Suprapubic skin (tissue), 4 donors: Measurements from ENCODE around the gene HEXIM1. TPM values are rescaled to one million over a fixed set of nuclear protein-coding genes. Genes with fewer than 3 reads are reported as not detected.
A peak's percentile ranks its signal among the peaks of the same experiment; 100 is the strongest.

Experiments
- DNase-seq, 2 donors: peaks; one replicate each; pipeline ENCODE4 v3.0.0-alpha.2; 2019; ENCODE audit warnings: low spot score in 2 of 2
- H3K27ac ChIP-seq: fragments of 200-600 bp; sonication (generic); one replicate; pipeline ENCODE4 v1.5.1; 2019
- H3K27me3 ChIP-seq: fragments of 200-600 bp; sonication (generic); one replicate; pipeline ENCODE4 v1.5.1; 2019
- H3K36me3 ChIP-seq: fragments of 200-600 bp; sonication (generic); one replicate; pipeline ENCODE4 v1.5.1; 2019
- H3K4me1 ChIP-seq: fragments of 200-600 bp; sonication (generic); one replicate; pipeline ENCODE4 v1.5.1; 2019
- H3K4me3 ChIP-seq: fragments of 200-600 bp; sonication (generic); one replicate; pipeline ENCODE4 v1.5.1; 2019; ENCODE audit warnings: mild to moderate bottlenecking
- H3K9me3 ChIP-seq: fragments of 200-600 bp; sonication (generic); one replicate; pipeline ENCODE4 v1.5.1; 2019
- EP300 ChIP-seq: sonication (generic); formaldehyde crosslinking; IDR thresholded peaks from one replicate; pipeline ENCODE4 v1.6.1; 2017; ENCODE audit warnings: antibody characterized with exemption
- POLR2A ChIP-seq, 2 donors: fragments of 450-650 bp; IDR thresholded peaks; one replicate each; pipeline ENCODE4 v1.6.1; 2017; ENCODE audit warnings: antibody characterized with exemption in 2 of 2, mild to moderate bottlenecking in 2 of 2, moderate library complexity in 2 of 2
- POLR2AphosphoS5 ChIP-seq, 3 donors: sonication (generic); formaldehyde crosslinking; IDR thresholded peaks; one replicate each; pipeline ENCODE4 v1.6.1; 2017; ENCODE audit warnings: antibody characterized with exemption in 3 of 3
- WGBS: methylation state at CpG from one replicate; pipeline ENCODE4 v1.1.5; 2018; 5-methylcytosine and 5-hydroxymethylcytosine counted together
- total RNA-seq, 4 donors: library from RNA; depleted of rRNA; stranded (reverse); fragments of >200 nt; gene quantifications; one replicate each; pipeline ENCODE4 v1.1.0, GENCODE V29; 2016
- TF ChIP-seq, protein P1 (sequence below), 2 donors: fragments of 200-600 bp in 1 of 2; fragments of 450-650 bp in 1 of 2; sonication (generic) in 1 of 2; IDR thresholded peaks; one replicate each; pipeline ENCODE4 v1.5.1; 2016 to 2019; ENCODE audit warnings: antibody characterized with exemption in 2 of 2, mild to moderate bottlenecking in 1 of 2, moderate library complexity in 1 of 2

The HEXIM1 gene
- total RNA-seq, 4 donors from 2014 or later = 23.1 to 35.6 (median 27.8) TPM

DNA sequence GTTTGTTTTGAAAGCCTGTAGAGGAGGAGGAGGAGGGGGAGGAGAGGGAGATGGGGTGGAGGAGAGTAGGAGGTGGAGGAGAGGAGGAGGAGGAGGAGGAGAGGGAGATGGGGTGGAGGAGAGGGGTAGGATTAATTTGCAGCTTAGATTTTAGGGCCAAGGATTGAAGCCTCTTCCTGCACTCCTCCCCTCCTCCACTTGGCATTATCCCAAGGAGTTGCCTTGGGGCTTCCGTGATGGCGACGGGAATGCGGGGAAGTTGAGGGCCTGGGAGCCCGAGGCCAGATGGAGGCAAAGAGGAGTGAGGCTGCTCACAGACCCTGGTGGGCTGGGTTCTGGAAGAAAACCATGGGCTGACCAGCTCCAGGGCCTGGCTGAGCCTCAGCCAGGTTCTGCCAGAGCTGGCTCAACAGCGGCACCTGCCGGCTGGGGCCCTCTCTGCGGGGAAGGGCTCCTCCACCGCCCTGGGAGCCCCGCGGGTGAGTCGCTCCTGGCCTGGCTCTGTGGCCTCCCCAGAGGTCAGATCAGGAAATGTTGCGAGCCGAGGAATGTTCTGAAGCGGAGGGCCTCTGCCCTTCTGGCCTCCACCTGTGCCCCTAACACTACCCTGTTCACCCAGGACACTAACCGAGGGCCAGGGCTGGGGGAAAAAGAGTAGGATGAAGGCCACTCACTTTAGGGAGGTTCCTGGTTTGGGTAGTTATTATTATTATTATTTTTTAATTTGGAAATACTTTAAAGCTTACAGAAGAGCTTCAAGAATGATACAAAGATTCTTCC is 49.5 kb downstream of the HEXIM1 start:
- 5% methylated on average over 16 of the region's 16 CpGs for WGBS
- H3K4me1 ChIP-seq = peaks cover 24% of the 10 kb centered on the region
- H3K4me3 ChIP-seq = peak overlapping the region; percentile 27
- H3K27ac ChIP-seq = no peak overlapping the region
- no peaks in the 10 kb centered on the region for H3K27me3 ChIP-seq
- H3K9me3 ChIP-seq = no peaks in the 10 kb centered on the region
- no peaks in the 10 kb centered on the region for H3K36me3 ChIP-seq
- peak; percentile 95 for DNase-seq
- TF ChIP-seq, protein P1, sequence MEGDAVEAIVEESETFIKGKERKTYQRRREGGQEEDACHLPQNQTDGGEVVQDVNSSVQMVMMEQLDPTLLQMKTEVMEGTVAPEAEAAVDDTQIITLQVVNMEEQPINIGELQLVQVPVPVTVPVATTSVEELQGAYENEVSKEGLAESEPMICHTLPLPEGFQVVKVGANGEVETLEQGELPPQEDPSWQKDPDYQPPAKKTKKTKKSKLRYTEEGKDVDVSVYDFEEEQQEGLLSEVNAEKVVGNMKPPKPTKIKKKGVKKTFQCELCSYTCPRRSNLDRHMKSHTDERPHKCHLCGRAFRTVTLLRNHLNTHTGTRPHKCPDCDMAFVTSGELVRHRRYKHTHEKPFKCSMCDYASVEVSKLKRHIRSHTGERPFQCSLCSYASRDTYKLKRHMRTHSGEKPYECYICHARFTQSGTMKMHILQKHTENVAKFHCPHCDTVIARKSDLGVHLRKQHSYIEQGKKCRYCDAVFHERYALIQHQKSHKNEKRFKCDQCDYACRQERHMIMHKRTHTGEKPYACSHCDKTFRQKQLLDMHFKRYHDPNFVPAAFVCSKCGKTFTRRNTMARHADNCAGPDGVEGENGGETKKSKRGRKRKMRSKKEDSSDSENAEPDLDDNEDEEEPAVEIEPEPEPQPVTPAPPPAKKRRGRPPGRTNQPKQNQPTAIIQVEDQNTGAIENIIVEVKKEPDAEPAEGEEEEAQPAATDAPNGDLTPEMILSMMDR (IDR thresholded peaks at IDR 0.05) = peak; percentile 97 to 99
- no peak for TF ChIP-seq POLR2A (IDR thresholded peaks at IDR 0.05)
- peak in 2 of 3 donors; percentile 68 to 72 for TF ChIP-seq POLR2AphosphoS5 (IDR thresholded peaks at IDR 0.05)
- TF ChIP-seq EP300 = no peak

DNA sequence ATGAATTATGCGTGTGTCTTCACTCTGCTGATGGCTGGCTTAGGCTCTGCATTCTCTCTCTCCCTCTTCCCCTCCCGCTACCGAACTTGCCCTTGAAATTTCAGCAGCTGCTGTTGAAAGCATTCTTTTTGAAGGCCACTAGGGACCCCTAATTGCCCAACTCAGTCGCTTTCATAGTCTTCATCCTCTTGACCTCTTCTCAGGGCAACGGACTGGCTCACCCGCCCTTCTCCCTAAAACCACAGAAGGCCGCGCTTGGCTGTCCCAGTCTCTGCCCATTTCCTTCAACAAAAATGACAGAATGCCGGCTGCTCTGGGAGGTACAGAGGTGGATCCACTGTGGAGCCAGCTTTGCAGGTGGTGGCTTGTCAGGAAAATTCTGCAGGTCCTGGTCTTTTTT is 52.4 kb downstream of the HEXIM1 start:
- no peak overlapping the region for H3K27ac ChIP-seq
- H3K4me1 ChIP-seq = peaks cover 24% of the 10 kb centered on the region
- peak in 1 of 2 donors; percentile 73 for DNase-seq
- no peaks in the 10 kb centered on the region for H3K27me3 ChIP-seq
- TF ChIP-seq EP300 (no peak), POLR2A (IDR thresholded peaks at IDR 0.05) (no peak), POLR2AphosphoS5 (IDR thresholded peaks at IDR 0.05) (no peak)
- TF ChIP-seq, protein P1 (IDR thresholded peaks at IDR 0.05) = no peak
- no peak overlapping the region for H3K4me3 ChIP-seq
- H3K9me3 ChIP-seq = no peaks in the 10 kb centered on the region
- no peaks in the 10 kb centered on the region for H3K36me3 ChIP-seq
- WGBS = 36% methylated on average over 9 of the region's 9 CpGs

DNA sequence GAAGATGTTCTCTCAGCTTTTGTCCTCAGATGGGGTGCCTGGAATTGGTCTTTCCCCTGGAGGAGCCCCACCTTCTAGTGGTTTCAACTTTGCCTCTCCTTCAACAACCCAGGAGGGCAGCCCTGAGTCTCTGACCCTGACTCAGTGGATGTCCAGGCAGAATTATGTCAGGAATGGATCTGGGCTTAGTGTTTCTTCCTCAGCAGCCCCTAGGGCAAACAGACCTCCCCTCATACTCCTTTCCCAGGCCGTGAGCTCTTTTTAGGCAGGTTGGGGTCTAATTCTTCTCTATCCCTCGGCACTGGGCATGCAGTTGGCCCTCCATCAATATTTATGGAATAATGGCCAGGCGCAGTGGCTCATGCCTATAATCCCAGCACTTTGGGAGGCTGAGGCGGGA is 53.2 kb downstream of the HEXIM1 start:
- H3K27ac ChIP-seq = peak overlapping the region; percentile 14
- H3K36me3 ChIP-seq = no peaks in the 10 kb centered on the region
- TF ChIP-seq, protein P1 (IDR thresholded peaks at IDR 0.05) = no peak
- TF ChIP-seq POLR2A (IDR thresholded peaks at IDR 0.05) = no peak
- TF ChIP-seq EP300 = no peak
- no peak for TF ChIP-seq POLR2AphosphoS5 (IDR thresholded peaks at IDR 0.05)
- peaks cover 24% of the 10 kb centered on the region for H3K4me1 ChIP-seq
- H3K9me3 ChIP-seq = no peaks in the 10 kb centered on the region
- no peaks in the 10 kb centered on the region for H3K27me3 ChIP-seq
- no peak overlapping the region for H3K4me3 ChIP-seq
- 96% methylated on average over 4 of the region's 4 CpGs for WGBS
- no peak for DNase-seq

Other genes starting within 250 kb of the HEXIM1 start
- gene EFTUD2, start 249.0 kb upstream of the HEXIM1 start, total RNA-seq = 100 to 1,000 TPM in 2 of 4 donors, 10 to 100 TPM in 2; 46.6 to 114 (median 94.7) TPM
- gene GFAP, start 233.0 kb upstream of the HEXIM1 start, total RNA-seq = 1 to 10 TPM in 1 of 4 donors, under 1 TPM in 1, not detected in 2; 0.72 to 5.9 TPM
- 1 to 10 TPM; 2.0 to 4.0 (median 2.8) TPM for gene KIF18B, start 200.7 kb upstream of the HEXIM1 start, total RNA-seq
- not detected for gene C1QL1, start 180.2 kb upstream of the HEXIM1 start, total RNA-seq
- 10 to 100 TPM; 49.1 to 68.5 (median 60.9) TPM for gene DCAKD, start 96.8 kb upstream of the HEXIM1 start, total RNA-seq
- gene NMT1, start 87.2 kb upstream of the HEXIM1 start, total RNA-seq = 10 to 100 TPM; 53.2 to 73.3 (median 65.9) TPM
- 10 to 100 TPM; 44.7 to 87.1 (median 58.3) TPM for gene PLCD3, start 16.0 kb upstream of the HEXIM1 start, total RNA-seq
- 10 to 100 TPM in 2 of 4 donors, 1 to 10 TPM in 2; 6.2 to 37.7 (median 10.9) TPM for gene ACBD4, start 12.8 kb upstream of the HEXIM1 start, total RNA-seq
- 10 to 100 TPM in 1 of 4 donors, 1 to 10 TPM in 3; 2.2 to 10.4 (median 4.4) TPM for gene HEXIM2, start 13.4 kb downstream of the HEXIM1 start, total RNA-seq
- gene FMNL1, start 73.4 kb downstream of the HEXIM1 start, total RNA-seq = 10 to 100 TPM in 1 of 4 donors, 1 to 10 TPM in 3; 5.9 to 14.6 (median 8.0) TPM
- gene SPATA32, start 113.6 kb downstream of the HEXIM1 start, total RNA-seq = not detected
- 10 to 100 TPM in 3 of 4 donors, 1 to 10 TPM in 1; 9.6 to 14.4 (median 11.9) TPM for gene MAP3K14, start 168.5 kb downstream of the HEXIM1 start, total RNA-seq